ENCODE results near the gene ERN1. TPM values are rescaled to one million over a fixed set of nuclear protein-coding genes. Genes with fewer than 3 reads are reported as not detected.

Gene ERN1
- total RNA-seq, 4 donors from 2014 or later, result 8.4 to 12.8 (median 12.1) TPM

- Histone ChIP-seq H3K4me1 (no peaks in the 10 kb centered on the region), H3K9me3 (no peaks in the 10 kb centered on the region), H3K4me3 (no peak overlapping the region), H3K27ac (no peak overlapping the region), H3K27me3 (no peaks in the 10 kb centered on the region), H3K36me3 (peaks cover 0 to 39% of the 10 kb centered on the region in 2 donors)
- 40 to 87% methylated on average over 4 to 9 of the region's 16 CpGs for WGBS, 2 donors (ENCODE audit: low coverage in 1 of 2)
- no peak for TF ChIP-seq EP300 (IDR thresholded peaks at IDR 0.05)
- TF ChIP-seq, protein P1, sequence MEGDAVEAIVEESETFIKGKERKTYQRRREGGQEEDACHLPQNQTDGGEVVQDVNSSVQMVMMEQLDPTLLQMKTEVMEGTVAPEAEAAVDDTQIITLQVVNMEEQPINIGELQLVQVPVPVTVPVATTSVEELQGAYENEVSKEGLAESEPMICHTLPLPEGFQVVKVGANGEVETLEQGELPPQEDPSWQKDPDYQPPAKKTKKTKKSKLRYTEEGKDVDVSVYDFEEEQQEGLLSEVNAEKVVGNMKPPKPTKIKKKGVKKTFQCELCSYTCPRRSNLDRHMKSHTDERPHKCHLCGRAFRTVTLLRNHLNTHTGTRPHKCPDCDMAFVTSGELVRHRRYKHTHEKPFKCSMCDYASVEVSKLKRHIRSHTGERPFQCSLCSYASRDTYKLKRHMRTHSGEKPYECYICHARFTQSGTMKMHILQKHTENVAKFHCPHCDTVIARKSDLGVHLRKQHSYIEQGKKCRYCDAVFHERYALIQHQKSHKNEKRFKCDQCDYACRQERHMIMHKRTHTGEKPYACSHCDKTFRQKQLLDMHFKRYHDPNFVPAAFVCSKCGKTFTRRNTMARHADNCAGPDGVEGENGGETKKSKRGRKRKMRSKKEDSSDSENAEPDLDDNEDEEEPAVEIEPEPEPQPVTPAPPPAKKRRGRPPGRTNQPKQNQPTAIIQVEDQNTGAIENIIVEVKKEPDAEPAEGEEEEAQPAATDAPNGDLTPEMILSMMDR (IDR thresholded peaks at IDR 0.05), result no peak
- TF ChIP-seq POLR2A (IDR thresholded peaks at IDR 0.05), result no peak
- TF ChIP-seq POLR2AphosphoS5 (IDR thresholded peaks at IDR 0.05), result no peak
- no peak for ATAC-seq
These were observed 91.4 kb downstream of the ERN1 start for GRCh38 chr17:64038331-64039105.

DNA sequence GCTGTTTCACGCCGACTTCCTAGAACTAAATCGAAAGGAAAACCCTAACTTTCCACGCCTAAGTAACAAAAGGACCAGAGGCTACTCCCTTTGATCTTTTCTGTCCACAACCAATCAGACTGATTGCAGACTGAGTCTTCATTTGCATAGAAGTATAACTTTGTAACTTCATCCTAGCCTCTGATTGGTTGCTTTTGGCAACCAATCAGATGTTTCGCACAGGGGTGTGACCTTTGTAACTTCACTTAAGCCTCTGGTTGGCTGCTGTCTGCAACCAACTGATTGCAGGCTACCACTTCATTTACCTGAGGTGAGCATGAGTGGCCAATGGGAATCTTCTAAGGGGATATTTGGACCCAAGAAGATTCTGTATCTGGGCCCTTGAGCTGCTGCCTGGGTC, 92.1 kb downstream of the ERN1 start:
- Histone ChIP-seq H3K4me3 (no peak overlapping the region), H3K9me3 (no peaks in the 10 kb centered on the region), H3K27ac (no peak overlapping the region), H3K27me3 (no peaks in the 10 kb centered on the region), H3K4me1 (no peaks in the 10 kb centered on the region), H3K36me3 (peaks cover 0 to 32% of the 10 kb centered on the region in 2 donors)
- no peak for ATAC-seq
- 89 to 100% methylated on average over 1 to 3 of the region's 5 CpGs for WGBS, 2 donors (ENCODE audit: low coverage in 1 of 2)
- TF ChIP-seq, protein P1 (IDR thresholded peaks at IDR 0.05), result no peak
- TF ChIP-seq EP300 (IDR thresholded peaks at IDR 0.05), result no peak
- no peak for TF ChIP-seq POLR2A (IDR thresholded peaks at IDR 0.05)
- TF ChIP-seq POLR2AphosphoS5 (IDR thresholded peaks at IDR 0.05), result no peak

GRCh38 chr17:64037180-64037579, 92.8 kb downstream of the ERN1 start:
- Histone ChIP-seq H3K9me3 (no peaks in the 10 kb centered on the region), H3K27me3 (no peaks in the 10 kb centered on the region), H3K27ac (no peak overlapping the region), H3K4me3 (no peak overlapping the region), H3K36me3 (peaks cover 0 to 26% of the 10 kb centered on the region in 2 donors), H3K4me1 (no peaks in the 10 kb centered on the region)
- WGBS, 2 donors (ENCODE audit: low coverage in 1 of 2), result 76 to 91% methylated on average over 1 to 5 of the region's 6 CpGs
- no peak for TF ChIP-seq POLR2A (IDR thresholded peaks at IDR 0.05)
- TF ChIP-seq EP300 (IDR thresholded peaks at IDR 0.05), result no peak
- TF ChIP-seq, protein P1 (IDR thresholded peaks at IDR 0.05), result no peak
- TF ChIP-seq POLR2AphosphoS5 (IDR thresholded peaks at IDR 0.05), result no peak
- no peak for ATAC-seq

- no peak for ATAC-seq
- 92 to 97% methylated on average over 4 to 8 of the region's 14 CpGs for WGBS, 2 donors (ENCODE audit: low coverage in 1 of 2)
These were observed 93.6 kb downstream of the ERN1 start for GRCh38 chr17:64036198-64036922.

More at GRCh38 chr17:64036198-64036922, 93.6 kb downstream of the ERN1 start:
- TF ChIP-seq EP300 (IDR thresholded peaks at IDR 0.05), result no peak
- no peak for TF ChIP-seq POLR2A (IDR thresholded peaks at IDR 0.05)
- TF ChIP-seq, protein P1 (IDR thresholded peaks at IDR 0.05), result no peak
- TF ChIP-seq POLR2AphosphoS5 (IDR thresholded peaks at IDR 0.05), result no peak
- H3K9me3 ChIP-seq, result no peaks in the 10 kb centered on the region
- H3K27me3 ChIP-seq, result no peaks in the 10 kb centered on the region
- peaks cover 0 to 19% of the 10 kb centered on the region in 2 donors for H3K36me3 ChIP-seq
- no peaks in the 10 kb centered on the region for H3K4me1 ChIP-seq
- H3K4me3 ChIP-seq, result no peak overlapping the region
- H3K27ac ChIP-seq, result no peak overlapping the region

Data from gastroesophageal sphincter (tissue), 4 donors.